Upper lobe of left lung (tissue), 4 donors: ENCODE results near the gene FAM81A.

Experiments
- EP300 ChIP-seq, 4 donors: sonication (generic); formaldehyde crosslinking; IDR thresholded peaks; one replicate each; pipeline ENCODE4 v1.5.1; 2017; ENCODE audit warnings: antibody characterized with exemption in 4 of 4, control low read depth in 2 of 4
- TF ChIP-seq, protein P1 (sequence below), 6 experiments: fragments of 450-650 bp in 4 of 6; fragments of 200-600 bp in 2 of 6; sonication (generic) in 2 of 6; IDR thresholded peaks; one replicate each; pipeline ENCODE4 v1.5.1; 2016 to 2019; ENCODE audit warnings: antibody characterized with exemption in 6 of 6

DNA sequence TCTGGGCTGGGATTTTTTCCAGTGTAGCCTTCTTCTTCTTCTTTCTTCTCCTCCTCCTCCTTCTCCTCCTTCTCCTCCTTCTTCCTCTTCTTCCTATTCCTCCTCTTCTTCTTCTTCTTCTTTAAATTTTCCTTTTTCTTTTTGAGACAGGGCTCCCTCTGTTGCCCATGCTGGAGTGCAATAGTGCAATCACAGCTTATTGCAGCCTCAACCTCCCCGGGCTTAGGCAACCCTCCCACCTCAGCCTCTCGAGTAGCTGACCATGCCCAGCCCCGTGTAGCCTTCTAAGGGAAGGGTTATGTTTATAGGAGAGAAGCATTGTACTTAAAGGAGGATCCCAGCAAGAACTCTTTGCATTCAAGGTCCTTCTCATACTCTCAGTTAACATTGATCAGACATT lies 41.3 kb upstream of the FAM81A start:
- TF ChIP-seq, protein P1, sequence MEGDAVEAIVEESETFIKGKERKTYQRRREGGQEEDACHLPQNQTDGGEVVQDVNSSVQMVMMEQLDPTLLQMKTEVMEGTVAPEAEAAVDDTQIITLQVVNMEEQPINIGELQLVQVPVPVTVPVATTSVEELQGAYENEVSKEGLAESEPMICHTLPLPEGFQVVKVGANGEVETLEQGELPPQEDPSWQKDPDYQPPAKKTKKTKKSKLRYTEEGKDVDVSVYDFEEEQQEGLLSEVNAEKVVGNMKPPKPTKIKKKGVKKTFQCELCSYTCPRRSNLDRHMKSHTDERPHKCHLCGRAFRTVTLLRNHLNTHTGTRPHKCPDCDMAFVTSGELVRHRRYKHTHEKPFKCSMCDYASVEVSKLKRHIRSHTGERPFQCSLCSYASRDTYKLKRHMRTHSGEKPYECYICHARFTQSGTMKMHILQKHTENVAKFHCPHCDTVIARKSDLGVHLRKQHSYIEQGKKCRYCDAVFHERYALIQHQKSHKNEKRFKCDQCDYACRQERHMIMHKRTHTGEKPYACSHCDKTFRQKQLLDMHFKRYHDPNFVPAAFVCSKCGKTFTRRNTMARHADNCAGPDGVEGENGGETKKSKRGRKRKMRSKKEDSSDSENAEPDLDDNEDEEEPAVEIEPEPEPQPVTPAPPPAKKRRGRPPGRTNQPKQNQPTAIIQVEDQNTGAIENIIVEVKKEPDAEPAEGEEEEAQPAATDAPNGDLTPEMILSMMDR (IDR thresholded peaks at IDR 0.05): no peak
- no peak for TF ChIP-seq EP300 (IDR thresholded peaks at IDR 0.05)
